HepG2 (cell line): ENCODE data around the gene EXO1. TPM values are rescaled to one million over a fixed set of nuclear protein-coding genes. Genes with fewer than 3 reads are reported as not detected.

Experiments used
- ATAC-seq: fragments of 200-7000 bp; cut with Tn5 transposase; 3 replicates; pipeline ENCODE4 v1.9.1; 2020; ENCODE audit warnings: mild to moderate bottlenecking, moderate library complexity
- BruUV-seq: library from RNA; stranded (reverse); fragments of 400-500 nt; replicated peaks from 2 replicates; lab custom pipeline; 2021; lab: Mats Ljungman, UMichigan
- CTCF ChIA-PET: fragments of 300-600 bp; formaldehyde crosslinking; extraction: SDS; loops from one replicate; lab custom pipeline; 2021; ENCODE audit warnings: low total read pairs, inconsistent platforms, low intra/inter-chr PET ratio; lab: Yijun Ruan, JAX
- POLR2A ChIA-PET: fragments of 350-600 bp; sonication (Branson Sonifier 250); formaldehyde crosslinking; loops from one replicate; lab custom pipeline; 2020; ENCODE audit warnings: antibody characterized with exemption, inconsistent platforms; lab: Yijun Ruan, JAX
- DNase-seq: peaks from one replicate; pipeline ENCODE4 v3.0.0-alpha.2; 2015; ENCODE audit warnings: low spot score
- FAIRE-seq: peaks from 3 replicates; lab custom pipeline; 2011; peaks lifted over from hg19 to GRCh38; lab: Jason Lieb, UNC
- H2AFZ ChIP-seq: one replicate; pipeline ENCODE4 v1.6.1; 2011; ENCODE audit warnings: low read length, inconsistent platforms
- H3K27ac ChIP-seq: fragments of 300-600 bp; 3 replicates; pipeline ENCODE4 v1.8.0; 2011; ENCODE audit warnings: mixed run types, mild to moderate bottlenecking, mixed read lengths, low read length, inconsistent platforms; ENCODE audit not compliant: insufficient read depth; ENCODE audit errors: extremely low read length
- H3K27me3 ChIP-seq, 2 experiments: fragments of 200-600 bp in 1 of 2; 2 replicates in 1 of 2; 3 replicates in 1 of 2; pipeline versions ENCODE4 v1.6.0 to v1.8.0; 2011; ENCODE audit warnings: low read length in 2 of 2, mild to moderate bottlenecking in 2 of 2, moderate library complexity in 2 of 2, inconsistent platforms in 1 of 2; ENCODE audit not compliant: insufficient read depth in 2 of 2, control insufficient read depth in 1 of 2
- H3K36me3 ChIP-seq, 2 experiments: fragments of 200-600 bp in 1 of 2; replicated peaks in 1 of 2; 2 replicates in 1 of 2; 3 replicates in 1 of 2; pipeline versions ENCODE4 v1.5.1 to v1.8.0; 2011; ENCODE audit warnings: low read length in 2 of 2, inconsistent platforms in 1 of 2; ENCODE audit not compliant: insufficient read depth in 2 of 2, control insufficient read depth in 1 of 2
- H3K4me1 ChIP-seq: 2 replicates; pipeline ENCODE4 v1.5.1; 2012; ENCODE audit warnings: low read length, inconsistent platforms; ENCODE audit not compliant: insufficient read depth
- H3K4me2 ChIP-seq: 2 replicates; pipeline ENCODE4 v1.6.0; 2011; ENCODE audit warnings: low read depth, low read length, inconsistent platforms
- H3K4me3 ChIP-seq, 3 experiments: fragments of 200-600 bp in 1 of 3; sonication (generic), shearing (Covaris generic) in 1 of 3; replicated peaks in 1 of 3; 2 replicates each; pipeline ENCODE4 v1.5.1; 2011 to 2016; ENCODE audit warnings: low read length in 3 of 3, inconsistent platforms in 2 of 3, low read depth in 2 of 3, mild to moderate bottlenecking in 2 of 3, control low read depth in 1 of 3, mixed read lengths in 1 of 3; ENCODE audit not compliant: insufficient read depth in 1 of 3
- H3K79me2 ChIP-seq: one replicate; pipeline ENCODE4 v1.6.1; 2011; ENCODE audit warnings: low read length, inconsistent platforms; ENCODE audit not compliant: insufficient read depth
- H3K9ac ChIP-seq: 2 replicates; pipeline ENCODE4 v1.6.0; 2011; ENCODE audit warnings: mild to moderate bottlenecking, low read depth, low read length, inconsistent platforms; ENCODE audit not compliant: insufficient read depth
- H3K9me3 ChIP-seq: 2 replicates; pipeline ENCODE4 v1.5.1; 2012; ENCODE audit warnings: mild to moderate bottlenecking, low read length
- H4K20me1 ChIP-seq: 2 replicates; pipeline ENCODE4 v1.6.0; 2011; ENCODE audit warnings: inconsistent platforms, mild to moderate bottlenecking, low read length, moderate library complexity; ENCODE audit not compliant: insufficient read depth
- CEBPB ChIP-seq: IDR thresholded peaks from 2 replicates; pipeline ENCODE4 v1.6.1; 2011; ENCODE audit warnings: low read depth, low read length, improper control_type of control experiment, borderline replicate concordance
- GLMP ChIP-seq: sonication (generic); formaldehyde crosslinking; IDR thresholded peaks from 2 replicates; pipeline ENCODE4 v1.9.0; 2021; ENCODE audit warnings: missing genetic modification reagents, mild to moderate bottlenecking, borderline replicate concordance
- HNRNPH1 ChIP-seq: fragments of 200-400 bp; formaldehyde crosslinking; optimal IDR thresholded peaks from 2 replicates; pipeline ENCODE3; 2017; ENCODE audit warnings: mild to moderate bottlenecking, low read depth, low read length
- SMYD3 ChIP-seq: sonication (generic); formaldehyde crosslinking; IDR thresholded peaks from 2 replicates; pipeline ENCODE4 v1.8.1; 2023; ENCODE audit warnings: mild to moderate bottlenecking, missing genetic modification reagents
- TEAD2 ChIP-seq: sonication (generic); formaldehyde crosslinking; IDR thresholded peaks from 2 replicates; pipeline ENCODE4 v1.9.0; 2021; ENCODE audit warnings: missing genetic modification reagents
- ZMYM2 ChIP-seq: sonication (generic); formaldehyde crosslinking; IDR thresholded peaks from 2 replicates; pipeline ENCODE4 v1.8.0; 2022; ENCODE audit warnings: mild to moderate bottlenecking, missing genetic modification reagents
- ZNF317 ChIP-seq: sonication (generic); formaldehyde crosslinking; IDR thresholded peaks from 2 replicates; pipeline ENCODE4 v1.5.0; 2020; ENCODE audit warnings: mild to moderate bottlenecking, missing genetic modification reagents
- ZNF546 ChIP-seq: sonication (generic); formaldehyde crosslinking; conservative IDR thresholded peaks from 2 replicates; pipeline ENCODE4 v1.8.1; 2023; ENCODE audit warnings: mild to moderate bottlenecking, missing genetic modification reagents
- ZNF737 ChIP-seq: sonication (generic); formaldehyde crosslinking; IDR thresholded peaks from 2 replicates; pipeline ENCODE4 v1.5.0; 2020; ENCODE audit warnings: missing genetic modification reagents, mild to moderate bottlenecking, borderline replicate concordance
- WGBS: methylation state at CpG from one replicate; pipeline ENCODE4 v1.1.6; 2017; ENCODE audit warnings: low lambda C conversion rate; 5-methylcytosine and 5-hydroxymethylcytosine counted together
- in situ Hi-C: cut with HindIII; loops from 2 replicates; pipeline ENCODE4 v1.10.0; 2017; ENCODE audit warnings: low pct_unique_long_range_greater_than_20kb; ENCODE audit not compliant: extremely low pct_ligation_motif_present
- intact Hi-C: fragments of 100-400 bp; cut with micrococcal nuclease; formaldehyde crosslinking; loops from one replicate; pipeline ENCODE4 v1.10.0; 2022; ENCODE audit not compliant: unreplicated experiment
- polyA plus RNA-seq, 8 experiments: library from polyadenylated mRNA; depleted of rRNA in 3 of 8; stranded (reverse) in 7 of 8; unstranded in 1 of 8; fragments of >200 nt; fragmentation: Illumina TruSeq in 4 of 8; extraction: Trizol in 4 of 8; gene quantifications; 2 replicates each; pipeline versions ENCODE4 v1.2.1 to v1.2.3, GENCODE V29; 2011 to 2016; ENCODE audit warnings: low read depth in 4 of 8, missing spikeins in 1 of 8, mixed read lengths in 1 of 8; ENCODE audit not compliant: insufficient read depth in 1 of 8
- total RNA-seq, 5 experiments: library from RNA; depleted of rRNA; stranded (reverse); fragments of >200 nt; fragmentation: Illumina TruSeq; extraction: Trizol; gene quantifications; 2 replicates each; pipeline ENCODE4 v1.2.3, GENCODE V29; 2016; ENCODE audit warnings: low read depth in 1 of 5

The EXO1 gene
- total and polyA plus RNA-seq, 2 of the 13 experiments (the other 11 are each of a cell fraction or from before 2014, with no cell fraction given), result 3.2 to 26.1 TPM

- ChIA-PET POLR2A (no interaction called here), CTCF (interaction anchor here (3.1 kb wide), 1 partner anchor 91 kb away, joined by 26 read pairs; no protein-coding TSS in a partner anchor)
- no peaks in the 10 kb centered on the region for H3K79me2 ChIP-seq
- H3K27ac ChIP-seq, result no peak overlapping the region
- intact Hi-C loops (no loop called here), in situ Hi-C loops (loop anchor here (5.0 kb wide), 1 partner anchor 92 kb away; no protein-coding TSS in a partner anchor)
- no peak for DNase-seq
- TF ChIP-seq ZMYM2 (CRISPR knock-in tag), result no peak
- TF ChIP-seq SMYD3 (CRISPR knock-in tag), result no peak
- TF ChIP-seq GLMP (CRISPR knock-in tag), result no peak
- no peak for TF ChIP-seq ZNF737 (CRISPR knock-in tag)
- peak; percentile 10; the same call in 1 of the 2 replicates for TF ChIP-seq CEBPB
- H3K4me3 ChIP-seq, result no peak overlapping the region
- H3K4me1 ChIP-seq, result no peaks in the 10 kb centered on the region
- H3K27me3 ChIP-seq, result no peaks in the 10 kb centered on the region
- no peaks in the 10 kb centered on the region; a peak in 1 of 5 replicates for H3K36me3 ChIP-seq
- FAIRE-seq, result no peak
- H2AFZ ChIP-seq, result no peak overlapping the region
- no peak overlapping the region for H3K4me2 ChIP-seq
- no peak for ATAC-seq
- no peaks in the 10 kb centered on the region for H4K20me1 ChIP-seq
- no peaks in the 10 kb centered on the region for H3K9me3 ChIP-seq
- no TSS peak for BruUV-seq
- 73% methylated on average over 2 of the region's 2 CpGs for WGBS
- no peak overlapping the region for H3K9ac ChIP-seq
Observed at GRCh38 chr1:241895013-241895412, 47.0 kb downstream of the EXO1 start.

- ATAC-seq (no peak), FAIRE-seq (no peak), DNase-seq (no peak)
- in situ Hi-C loops (loop anchor here (5.0 kb wide), 1 partner anchor 91 kb away; no protein-coding TSS in a partner anchor), intact Hi-C loops (loop anchor here (1.0 kb wide), 2 partner anchors 90 to 121 kb away; no protein-coding TSS in a partner anchor)
- Histone ChIP-seq H3K4me2 (no peak overlapping the region), H4K20me1 (no peaks in the 10 kb centered on the region), H3K36me3 (no peaks in the 10 kb centered on the region), H3K27me3 (no peaks in the 10 kb centered on the region), H3K27ac (no peak overlapping the region), H3K9ac (no peak overlapping the region), H3K79me2 (no peaks in the 10 kb centered on the region), H3K4me1 (no peaks in the 10 kb centered on the region), H3K9me3 (no peaks in the 10 kb centered on the region), H3K4me3 (no peak overlapping the region), H2AFZ (no peak overlapping the region)
- CTCF ChIA-PET, result interaction anchor here (1.3 to 3.1 kb wide), 4 partner anchors 89 to 121 kb away, joined by 4 to 26 read pairs (median 16); partner anchors contain the start of gene MAP1LC3C
- no peak for TF ChIP-seq HNRNPH1
- no peak for TF ChIP-seq ZNF546
- TF ChIP-seq ZNF317, result no peak
- no peak for TF ChIP-seq TEAD2 (CRISPR knock-in tag)
- POLR2A ChIA-PET, result no interaction called here
- BruUV-seq, result no TSS peak
Observed at GRCh38 chr1:241896670-241896962, 48.6 kb downstream of the EXO1 start.
